NAMALWA (cell line): ENCODE measurements around the gene THSD4.
"Not testable (repeated sequence)": the region's sequence is repeated elsewhere in the genome, so short reads cannot be mapped to it uniquely, and the experiment has no call there.

ENCODE experiments used
- DNase-seq: peaks from one replicate; pipeline ENCODE4 v3.0.0-alpha.2; 2015; ENCODE audit warnings: low spot score

Gene THSD4

GRCh38 chr15:71189718-71190117 lies 74.4 kb downstream of the THSD4 start:
- no peak for DNase-seq

GRCh38 chr15:71191296-71191695 lies 76.0 kb downstream of the THSD4 start:
- no peak for DNase-seq

DNA sequence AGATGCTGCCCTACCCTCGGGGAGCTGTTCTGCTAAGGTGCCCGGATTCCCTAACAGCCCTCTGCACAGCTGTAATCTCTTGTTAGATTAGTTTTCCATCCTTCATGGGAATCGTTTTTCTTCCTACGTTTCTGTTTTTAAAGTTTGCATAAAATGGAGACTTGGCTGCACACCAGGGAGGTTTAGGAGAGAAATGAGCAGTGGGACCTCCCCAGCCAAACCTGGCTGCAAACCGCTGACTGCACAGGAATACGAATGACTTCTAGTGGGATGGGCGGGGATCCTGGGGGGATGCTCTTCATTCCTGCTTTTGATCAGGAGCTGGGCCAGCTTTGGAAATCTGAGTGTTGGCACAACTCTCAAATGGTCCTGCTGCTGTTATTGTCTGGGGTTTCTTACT lies 77.5 kb downstream of the THSD4 start:
- no peak for DNase-seq

DNA sequence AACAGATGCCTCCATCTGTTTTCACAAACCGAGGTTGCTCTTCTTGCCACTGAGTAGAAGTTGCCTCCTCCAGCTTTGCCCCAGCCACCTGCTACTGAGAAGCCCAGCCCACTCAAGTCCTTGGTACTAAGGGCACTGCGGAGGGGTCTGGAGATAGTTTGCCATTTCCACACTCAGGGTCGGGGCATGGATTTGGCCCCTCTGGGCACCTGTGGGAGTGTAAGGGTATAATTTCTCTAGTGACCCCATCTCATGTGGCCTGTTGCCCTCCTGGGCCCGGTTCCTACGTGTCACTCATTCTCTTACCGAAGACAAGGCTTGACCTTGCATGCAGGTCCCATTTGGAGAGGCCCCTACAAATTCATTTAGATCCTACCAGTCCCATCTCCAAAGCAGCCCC lies 79.0 kb downstream of the THSD4 start:
- DNase-seq, result no peak

DNA sequence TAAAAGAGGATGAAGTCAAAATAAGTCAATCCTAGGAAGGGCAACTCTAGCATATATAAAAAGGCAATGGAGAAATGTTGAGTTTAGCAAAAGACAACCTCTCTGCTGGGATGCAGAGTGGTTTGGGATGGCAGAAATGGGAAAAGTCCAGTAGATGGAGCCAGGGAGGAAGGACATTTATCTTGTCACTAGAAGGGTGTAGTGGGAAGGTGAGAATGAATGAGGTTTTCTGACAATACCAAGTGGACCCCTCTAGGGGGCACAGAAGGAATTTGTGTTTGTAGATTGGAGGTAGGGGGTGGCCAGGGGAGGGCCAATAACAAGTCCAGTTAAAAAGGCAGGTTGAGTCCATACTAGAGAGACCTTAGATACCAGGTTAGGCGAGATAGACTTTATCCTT lies 80.0 kb downstream of the THSD4 start:
- no peak for DNase-seq

- no peak for DNase-seq
These were observed 82.3 kb downstream of the THSD4 start for GRCh38 chr15:71197620-71198019.

DNA sequence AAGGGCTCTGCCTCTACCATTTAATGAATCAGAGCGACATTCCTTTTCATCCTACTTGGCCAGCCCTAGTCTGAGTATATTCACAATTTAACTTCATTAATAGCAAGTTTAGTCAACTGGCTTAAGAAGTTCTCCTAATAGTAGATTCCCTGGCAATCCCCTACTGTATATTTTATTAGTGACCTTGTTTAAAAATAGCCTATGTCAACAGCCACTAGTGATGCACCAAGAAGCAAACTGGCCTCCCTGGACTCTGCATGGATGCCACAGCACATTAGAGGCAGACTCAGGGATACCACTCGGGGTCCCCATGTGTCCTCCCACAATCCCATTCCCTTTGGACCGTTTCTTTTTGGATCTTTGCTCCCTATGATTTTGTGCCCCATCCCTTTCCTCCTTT lies 83.6 kb downstream of the THSD4 start:
- no peak for DNase-seq

DNA sequence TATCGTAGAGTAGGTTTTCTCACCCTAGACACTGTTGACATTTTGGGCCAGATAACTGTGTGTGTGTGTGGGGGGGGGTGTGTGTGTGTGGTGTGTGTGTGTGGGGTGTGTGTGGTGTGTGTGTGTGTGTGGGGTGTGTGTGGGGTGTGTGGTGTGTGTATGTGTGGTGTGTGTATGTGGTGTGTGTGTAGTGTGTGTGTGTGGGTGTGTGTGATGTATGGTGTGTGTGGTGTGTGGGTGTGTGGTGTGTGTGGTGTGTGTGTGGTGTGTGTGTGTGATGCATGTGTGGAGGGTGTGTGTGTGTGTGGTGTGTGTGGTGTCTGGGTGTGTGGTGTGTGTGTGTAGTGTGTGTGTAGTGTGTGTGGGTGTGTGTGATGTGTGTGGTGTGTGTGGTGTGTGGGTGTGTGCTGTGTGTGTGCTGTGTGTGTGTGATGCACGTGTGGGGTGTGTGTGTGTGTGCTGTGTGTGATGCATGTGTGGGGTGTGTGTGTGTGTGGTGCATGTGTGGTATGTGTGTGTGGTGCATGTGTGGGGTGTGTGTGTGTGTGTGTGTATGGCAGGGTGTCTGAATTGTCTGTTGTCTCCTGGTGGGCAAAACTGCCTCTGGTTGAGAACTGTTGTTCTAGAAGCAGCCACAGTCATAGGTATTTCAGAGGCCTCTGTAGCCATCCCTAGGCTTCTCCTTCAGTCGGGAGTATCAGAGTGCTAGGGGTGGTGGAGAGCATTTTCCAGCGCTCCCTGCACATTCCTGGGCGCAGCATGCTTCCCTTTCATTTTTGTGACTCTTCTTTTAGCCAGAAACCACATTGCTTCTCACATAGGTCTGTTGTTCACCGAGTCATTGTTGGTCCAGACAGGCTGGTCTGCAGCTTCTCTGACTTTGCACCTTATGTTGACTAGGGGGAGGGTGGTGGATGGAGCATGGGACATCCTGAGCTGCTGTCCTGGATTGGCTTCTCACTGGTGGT lies 84.4 kb downstream of the THSD4 start:
- DNase-seq, result no peak

DNA sequence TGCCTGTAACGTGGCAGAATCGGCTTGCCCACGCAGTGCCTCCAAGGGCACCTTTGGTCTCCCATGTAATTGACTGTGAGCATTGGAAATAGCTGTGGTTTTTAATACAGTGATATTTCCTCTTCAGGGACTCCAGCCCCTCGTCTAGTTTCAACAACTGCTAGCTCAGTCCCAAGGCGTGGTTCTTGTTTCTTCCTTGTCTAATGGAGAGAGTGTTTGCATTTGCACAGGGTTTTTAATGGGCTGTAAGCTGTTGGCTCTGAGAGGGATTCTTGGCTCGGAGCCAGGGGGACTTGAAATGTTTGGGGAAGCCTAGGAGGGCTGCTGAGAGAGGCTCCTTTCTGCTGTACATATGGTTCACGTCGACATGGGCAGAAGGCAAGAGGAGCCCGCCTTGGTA lies 86.2 kb downstream of the THSD4 start:
- no peak for DNase-seq

- DNase-seq, result no peak
These were observed 87.4 kb downstream of the THSD4 start for GRCh38 chr15:71202712-71203111.

- DNase-seq, result no peak
These were observed 88.6 kb downstream of the THSD4 start for GRCh38 chr15:71203586-71204474.

DNA sequence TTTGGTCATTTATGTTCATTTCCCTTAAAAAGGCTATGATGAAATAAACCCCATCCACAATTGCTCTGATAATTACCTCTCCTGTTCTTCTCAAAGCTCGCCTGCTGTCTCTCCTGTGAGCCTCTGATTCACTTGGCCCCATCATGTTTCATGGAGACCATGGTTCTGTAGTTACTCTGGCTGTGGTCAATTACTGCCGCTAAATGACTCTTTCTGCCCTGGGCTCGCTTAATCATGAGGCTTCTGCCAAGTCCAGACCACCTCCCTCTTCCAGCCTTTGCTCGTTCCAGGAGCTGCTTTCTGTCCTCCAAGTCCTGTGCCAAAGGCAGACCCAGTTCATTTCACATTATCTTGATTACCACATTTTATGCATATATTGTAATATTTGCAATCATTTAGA lies 91.9 kb downstream of the THSD4 start:
- no peak for DNase-seq

DNA sequence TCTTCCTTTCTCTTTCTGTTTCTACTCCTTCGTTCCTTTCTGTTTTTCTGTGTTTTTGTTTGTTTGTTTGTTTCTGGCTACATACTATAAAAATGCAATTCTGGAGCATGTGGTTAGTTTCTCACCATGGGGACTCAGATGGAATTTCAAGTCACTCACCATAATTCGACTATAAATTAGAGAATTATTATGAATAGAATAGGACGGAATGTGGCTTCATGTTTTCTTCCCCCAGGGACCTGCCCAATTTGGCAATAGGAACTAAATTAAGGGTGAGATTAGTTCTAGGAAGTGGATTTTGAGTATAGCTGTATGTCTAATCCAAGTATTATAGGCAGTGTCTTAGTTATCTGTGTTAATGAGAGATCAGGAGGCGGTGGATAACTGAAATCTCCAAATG lies 96.9 kb downstream of the THSD4 start:
- no peak for DNase-seq

- not testable (repeated sequence) for DNase-seq
These were observed 98.7 kb downstream of the THSD4 start for GRCh38 chr15:71213943-71214342.

DNA sequence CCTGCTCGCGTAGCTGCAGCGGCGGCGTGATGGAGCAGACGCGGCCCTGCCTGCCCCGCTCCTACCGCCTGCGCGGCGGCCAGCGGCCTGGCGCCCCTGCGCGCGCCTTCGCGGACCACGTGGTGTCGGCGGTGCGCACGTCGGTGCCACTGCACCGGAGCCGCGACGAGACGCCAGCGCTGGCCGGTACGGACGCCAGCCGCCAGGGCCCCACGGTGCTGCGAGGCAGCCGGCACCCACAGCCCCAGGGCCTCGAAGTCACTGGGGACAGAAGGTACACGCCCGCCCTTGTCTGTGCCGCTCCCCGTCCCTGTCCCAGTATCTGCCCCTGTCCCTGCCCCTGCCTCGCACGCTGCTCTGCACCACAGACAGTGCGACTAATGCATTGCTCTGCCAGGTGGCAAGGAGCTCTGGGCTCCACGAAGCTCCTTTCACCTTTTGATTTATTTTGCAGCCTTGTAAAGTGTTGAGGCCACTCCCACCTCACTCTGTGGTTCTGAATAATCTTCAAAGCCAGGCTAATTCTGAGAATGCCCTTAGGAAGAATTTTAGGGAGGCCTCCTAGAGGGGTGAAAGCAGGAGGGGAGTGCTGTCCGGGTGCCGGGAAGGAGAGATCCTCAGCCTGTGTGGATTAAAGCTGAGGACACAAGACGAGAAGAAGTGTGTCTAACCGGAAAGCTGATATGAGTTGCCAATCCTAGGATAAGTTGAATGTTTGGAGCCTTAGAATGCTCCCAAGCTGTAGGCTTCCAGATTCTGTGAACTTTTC lies 100.0 kb downstream of the THSD4 start:
- no peak for DNase-seq

DNA sequence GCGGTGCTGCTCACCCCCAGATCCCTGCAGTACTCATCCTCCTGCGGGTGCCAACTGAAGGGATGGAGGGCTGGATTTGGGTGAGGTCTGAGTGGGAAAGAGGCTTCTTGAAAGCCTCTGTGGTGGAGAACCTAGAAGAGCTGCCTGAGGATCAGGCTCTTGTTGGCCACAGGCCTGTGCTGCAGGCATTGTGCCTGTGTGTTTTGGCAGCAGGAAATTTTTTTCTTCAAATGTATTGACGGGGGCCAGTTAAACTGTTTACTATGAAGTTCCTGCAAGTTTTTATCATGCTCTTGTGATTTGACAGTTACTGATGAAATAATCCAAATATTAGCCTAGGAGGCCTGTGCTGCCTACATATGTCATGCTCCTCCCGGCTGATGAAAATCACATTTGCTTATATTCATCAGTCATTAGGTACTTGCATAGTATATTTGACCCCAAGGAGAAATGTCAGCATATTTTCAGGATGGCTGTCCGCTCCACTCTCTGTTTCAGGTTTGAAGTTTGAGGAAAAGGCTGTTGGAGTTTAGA lies 103.1 kb downstream of the THSD4 start:
- DNase-seq, result no peak

GRCh38 chr15:71219101-71219500 lies 103.8 kb downstream of the THSD4 start:
- DNase-seq, result no peak

DNA sequence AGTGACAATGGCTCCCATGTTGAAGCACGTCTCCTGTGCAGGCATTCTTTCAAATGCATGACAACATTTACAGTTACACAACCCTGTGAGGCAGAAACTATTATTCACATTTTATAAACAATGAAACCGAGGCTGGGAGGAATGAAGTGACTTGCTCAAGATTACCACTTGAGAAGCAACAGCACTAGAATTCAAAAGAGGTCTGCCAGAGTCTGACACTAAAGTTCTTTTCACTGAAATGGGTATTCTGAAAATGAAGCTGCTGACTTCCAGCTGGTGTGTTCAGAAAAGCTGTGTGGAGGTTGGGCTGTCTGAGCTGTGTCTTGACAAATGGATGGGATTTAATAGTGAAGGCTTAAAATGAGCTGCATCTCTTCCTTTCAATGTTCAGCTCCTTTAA lies 104.4 kb downstream of the THSD4 start:
- no peak for DNase-seq

DNA sequence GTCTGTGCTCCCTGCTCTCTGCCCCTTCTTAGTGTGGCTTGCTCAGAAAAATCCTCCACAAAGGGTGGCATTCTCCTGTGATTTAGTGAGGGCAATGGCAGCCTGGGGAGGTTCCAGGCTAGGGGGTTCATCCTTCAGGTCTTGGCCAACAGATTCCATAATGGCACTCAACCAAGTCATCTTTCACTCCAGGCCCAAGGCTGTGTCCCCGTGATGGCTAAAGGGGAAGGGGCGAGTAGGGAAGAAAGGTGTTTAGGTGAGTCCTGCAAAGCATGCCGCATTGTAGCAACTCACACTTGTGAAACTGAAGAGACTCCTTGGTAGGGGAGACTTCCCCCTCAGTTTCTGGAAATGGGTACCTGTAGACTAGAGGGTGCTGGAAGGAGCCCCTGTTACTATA lies 105.6 kb downstream of the THSD4 start:
- DNase-seq, result no peak

DNA sequence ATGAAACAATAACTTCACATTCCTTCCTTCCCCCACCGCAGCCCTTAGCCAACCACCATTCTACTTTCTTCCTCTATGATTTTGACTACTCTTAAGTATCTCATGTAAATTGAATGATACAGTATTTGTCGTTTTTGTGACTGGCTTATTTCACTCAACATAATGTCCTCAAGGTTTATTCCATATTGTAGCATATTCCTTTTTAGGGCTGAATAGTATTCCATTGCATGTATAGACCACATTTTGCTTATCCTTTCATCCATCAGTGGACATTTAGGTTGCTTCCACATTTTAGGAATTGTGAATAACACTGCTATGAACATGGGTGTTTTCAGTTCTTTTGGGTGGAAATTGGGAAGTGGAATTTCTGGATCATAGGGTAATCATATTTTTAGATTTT lies 106.1 kb downstream of the THSD4 start:
- DNase-seq, result no peak

DNA sequence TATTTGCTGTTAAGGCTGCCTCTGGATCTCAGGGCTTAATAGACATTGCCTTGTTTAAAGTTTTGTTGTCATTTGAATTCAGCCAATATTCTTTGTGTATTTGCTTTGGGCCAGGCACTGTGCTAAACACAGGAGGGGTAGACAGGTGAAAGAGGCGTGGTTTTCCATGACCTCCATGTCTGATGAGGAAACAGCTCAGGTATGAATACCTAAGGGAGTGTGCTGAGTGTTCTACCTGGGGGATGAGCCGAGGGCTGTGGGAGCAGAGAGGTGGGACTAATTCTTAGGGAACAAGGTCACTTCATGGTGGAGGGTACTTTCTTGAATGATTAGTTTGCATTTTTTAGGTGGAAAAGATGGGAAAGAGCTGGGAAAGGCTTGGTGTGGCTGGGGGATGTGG lies 108.2 kb downstream of the THSD4 start:
- no peak for DNase-seq

DNA sequence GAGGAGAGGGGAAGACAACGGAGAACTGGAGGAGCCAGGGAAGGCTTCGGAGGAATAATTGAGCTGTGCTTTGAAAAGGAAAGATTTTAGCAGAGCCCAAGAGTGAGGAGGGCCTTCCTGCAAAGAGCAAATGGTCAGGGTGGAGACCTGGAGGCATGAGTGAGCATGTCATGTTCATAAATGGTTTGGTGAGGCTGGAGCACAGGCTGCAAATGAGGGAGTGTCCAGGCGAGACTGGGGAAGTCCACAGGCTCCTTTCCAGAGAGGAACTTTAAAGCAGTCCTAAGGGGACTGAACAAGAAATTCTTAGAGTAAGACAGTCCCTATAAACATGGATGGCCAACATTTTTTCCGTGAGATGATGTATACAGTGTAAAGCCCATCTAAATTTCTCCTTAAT lies 108.8 kb downstream of the THSD4 start:
- DNase-seq, result no peak
